Pulmonary artery endothelial cell (primary cell): Measurements from ENCODE around the gene MLN. TPM values are rescaled to one million over a fixed set of nuclear protein-coding genes. Genes with fewer than 3 reads are reported as not detected.

Experiments
- DNase-seq: peaks from one replicate; pipeline ENCODE4 v3.0.0-alpha.2; 2011; ENCODE audit warnings: low read depth, low spot score
- total RNA-seq: library from RNA; depleted of rRNA; stranded (reverse); fragments of >200 nt; gene quantifications from 2 replicates; pipeline ENCODE4 v1.2.3, GENCODE V29; 2014

Gene MLN
- total RNA-seq, 1 donor from 2014 or later = not detected

GRCh38 chr6:33772082-33772830 is 31.5 kb downstream of the MLN start:
- DNase-seq = no peak

DNA sequence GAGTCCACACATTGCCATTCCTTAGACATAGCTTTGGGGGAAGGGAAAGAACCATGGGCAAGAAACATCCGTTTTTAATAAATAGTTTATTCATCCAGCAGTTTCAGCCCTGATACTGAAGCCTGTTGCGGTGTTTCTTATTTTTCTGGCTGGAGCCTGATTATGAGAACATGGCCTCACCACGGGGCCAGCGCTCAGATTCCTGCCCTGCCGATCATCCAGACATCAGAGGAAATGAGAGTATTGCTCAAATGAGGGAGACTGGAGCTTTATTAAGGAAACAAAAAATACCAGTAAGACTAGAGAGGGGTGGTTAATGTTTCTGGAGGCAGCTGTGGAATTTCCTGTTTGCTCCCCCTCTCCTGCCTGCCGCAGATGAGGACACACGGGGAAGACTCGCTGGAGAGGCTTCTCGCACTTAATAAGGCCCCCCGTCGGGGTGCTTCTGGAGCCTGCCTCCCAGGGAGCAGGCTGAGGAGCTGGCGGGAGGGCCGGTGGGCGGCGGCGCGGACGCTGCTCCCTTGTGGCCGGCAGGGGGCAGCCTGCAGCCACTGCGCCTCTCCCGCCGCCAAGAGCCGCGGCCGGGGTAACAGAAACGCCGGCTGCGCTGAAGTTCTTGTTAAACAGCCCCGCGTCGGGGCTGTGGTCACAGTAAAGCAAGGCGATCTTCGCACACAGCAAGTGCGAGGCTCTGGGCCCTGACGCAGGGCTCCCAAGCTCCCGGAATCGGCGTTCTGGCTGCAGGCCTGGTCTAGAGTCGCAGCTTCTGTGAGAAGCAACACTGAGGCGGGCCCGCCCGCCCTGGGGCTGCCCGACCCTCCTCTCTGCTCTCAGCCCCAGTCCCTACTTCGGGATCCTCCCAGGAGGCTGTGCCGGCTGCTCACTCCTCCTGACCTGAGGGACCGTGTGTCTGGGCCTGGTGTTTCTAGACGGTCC is 32.4 kb downstream of the MLN start:
- DNase-seq = peak; percentile 79

DNA sequence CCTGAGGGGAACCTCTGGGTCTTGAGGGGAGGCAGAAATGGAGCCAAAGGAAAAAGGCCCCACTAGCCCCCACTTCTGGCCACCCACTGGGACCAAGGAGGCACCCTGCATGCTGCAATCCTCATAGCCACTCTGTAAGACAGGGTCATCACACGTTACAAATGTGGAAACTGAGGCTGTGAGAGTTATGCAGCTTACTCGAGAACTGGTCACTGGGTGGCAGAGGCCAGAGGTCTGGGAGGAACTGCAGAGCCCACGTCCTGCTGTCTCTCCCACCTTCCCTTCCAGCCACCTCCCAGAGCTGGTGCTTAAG is 33.0 kb downstream of the MLN start:
- DNase-seq = no peak

GRCh38 chr6:33770124-33770832 is 33.5 kb downstream of the MLN start:
- DNase-seq = no peak

GRCh38 chr6:33769248-33769821 is 34.5 kb downstream of the MLN start:
- DNase-seq = no peak

DNA sequence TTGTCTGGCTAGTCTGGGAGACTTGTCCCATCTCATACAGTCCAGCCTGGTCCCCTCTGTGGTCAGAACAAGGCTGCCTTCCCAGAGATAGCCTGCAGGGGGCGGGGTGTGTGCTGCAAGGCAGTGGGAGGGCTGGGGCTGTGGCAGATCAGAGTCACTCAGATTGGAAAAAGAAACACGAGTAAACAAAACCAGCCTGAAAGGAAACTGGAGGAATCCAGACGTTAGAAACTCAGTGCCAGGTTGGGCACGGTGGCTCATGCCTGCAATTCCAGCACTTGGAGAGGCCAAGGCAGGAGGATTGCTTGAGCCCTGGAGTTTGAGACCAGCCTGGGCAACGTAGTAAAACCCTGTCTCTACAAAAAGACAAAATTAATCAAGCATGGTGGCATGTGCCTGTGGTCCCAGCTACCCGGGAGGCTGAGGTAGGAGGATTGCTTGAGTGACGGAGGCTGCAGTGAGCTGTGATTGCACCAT is 35.1 kb downstream of the MLN start:
- no peak for DNase-seq

DNA sequence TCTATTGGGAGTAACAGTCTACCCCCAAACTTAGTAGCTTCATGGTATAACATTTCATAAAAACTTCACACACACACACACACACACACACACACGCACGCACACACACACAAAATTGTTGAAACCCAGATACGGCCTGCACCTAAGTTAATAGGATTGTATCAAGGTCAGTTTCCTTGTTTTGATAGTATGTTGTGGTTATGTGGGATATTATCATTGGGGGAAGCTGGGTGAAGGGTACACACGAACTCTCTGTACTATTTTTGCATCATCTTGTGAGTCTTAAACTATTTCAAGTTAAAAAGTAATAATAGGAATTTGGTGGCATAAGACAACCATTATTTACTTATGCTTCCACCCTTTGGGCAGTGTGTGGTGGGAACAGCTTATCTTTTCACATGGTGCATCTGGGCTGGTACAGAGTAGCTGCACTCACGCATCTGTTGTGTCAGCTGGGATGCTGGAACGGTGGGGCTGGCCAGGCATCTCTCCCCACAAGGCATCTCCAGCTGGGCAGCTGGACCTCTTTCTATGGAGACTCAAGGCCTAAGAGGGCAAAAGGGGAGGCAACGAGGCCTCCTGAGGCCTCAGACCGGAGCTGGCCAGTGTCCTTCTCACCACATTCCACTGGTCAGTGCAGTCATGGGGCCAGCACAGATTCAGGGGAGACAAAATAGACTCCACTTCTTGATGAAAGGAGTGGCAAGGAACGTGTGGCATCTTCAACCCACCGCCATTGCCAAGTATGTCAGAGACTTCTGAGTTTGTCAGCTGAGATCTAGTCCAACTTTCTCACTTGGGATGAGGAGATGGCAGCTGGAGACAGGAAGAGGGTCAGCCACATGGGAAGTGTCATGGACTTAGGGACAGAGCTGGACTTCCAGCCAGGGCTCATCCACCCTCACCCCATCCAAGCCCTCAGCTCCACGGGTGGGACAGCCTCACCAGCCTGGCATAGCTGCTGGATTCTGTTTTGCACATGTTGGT is 36.6 kb downstream of the MLN start:
- DNase-seq = no peak

DNA sequence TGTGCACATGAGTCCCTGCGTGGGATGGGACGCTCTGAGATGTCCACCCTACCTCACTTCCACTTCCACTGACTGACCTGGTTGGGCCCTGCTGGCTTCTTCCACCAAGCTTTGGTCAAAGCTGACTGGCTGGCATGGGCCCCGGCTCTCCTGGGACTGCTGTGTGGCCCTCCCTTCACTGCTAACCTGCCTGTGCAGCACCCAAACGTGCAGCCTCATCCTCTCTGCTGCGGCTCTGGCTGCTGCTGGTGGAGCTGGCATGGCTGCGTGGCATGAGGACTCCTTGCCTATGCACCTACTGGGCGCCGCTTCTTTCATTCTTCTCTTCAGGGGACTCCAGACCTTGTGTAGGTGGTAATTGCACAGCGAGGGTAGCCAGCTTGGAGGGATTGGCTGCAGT is 38.4 kb downstream of the MLN start:
- DNase-seq = no peak

GRCh38 chr6:33764036-33764435 is 39.8 kb downstream of the MLN start:
- DNase-seq = no peak

GRCh38 chr6:33763483-33763882 is 40.3 kb downstream of the MLN start:
- DNase-seq = no peak

DNA sequence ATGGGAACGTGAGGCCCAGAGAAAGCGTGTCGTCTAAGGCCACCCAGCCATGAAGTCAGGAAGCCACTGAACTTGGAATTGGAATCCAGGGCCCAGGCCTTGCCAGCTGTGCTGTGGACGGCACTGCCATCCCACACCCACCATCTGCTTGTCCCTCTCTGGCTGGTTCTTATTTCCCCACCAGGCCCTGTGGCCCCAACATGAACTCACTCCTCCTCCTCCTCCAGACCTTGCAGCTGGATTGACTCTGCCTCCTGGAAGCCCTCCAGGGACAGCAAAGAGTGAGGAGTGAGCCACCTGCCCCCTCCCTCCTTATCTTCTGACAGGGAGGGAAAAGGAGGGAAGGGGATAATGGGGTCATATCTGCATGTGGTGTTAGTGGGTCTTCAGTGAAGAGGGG is 41.1 kb downstream of the MLN start:
- no peak for DNase-seq

GRCh38 chr6:33761922-33762629 is 41.7 kb downstream of the MLN start:
- DNase-seq = no peak

- DNase-seq = no peak
Measured at GRCh38 chr6:33761581-33761921, 42.3 kb downstream of the MLN start.

DNA sequence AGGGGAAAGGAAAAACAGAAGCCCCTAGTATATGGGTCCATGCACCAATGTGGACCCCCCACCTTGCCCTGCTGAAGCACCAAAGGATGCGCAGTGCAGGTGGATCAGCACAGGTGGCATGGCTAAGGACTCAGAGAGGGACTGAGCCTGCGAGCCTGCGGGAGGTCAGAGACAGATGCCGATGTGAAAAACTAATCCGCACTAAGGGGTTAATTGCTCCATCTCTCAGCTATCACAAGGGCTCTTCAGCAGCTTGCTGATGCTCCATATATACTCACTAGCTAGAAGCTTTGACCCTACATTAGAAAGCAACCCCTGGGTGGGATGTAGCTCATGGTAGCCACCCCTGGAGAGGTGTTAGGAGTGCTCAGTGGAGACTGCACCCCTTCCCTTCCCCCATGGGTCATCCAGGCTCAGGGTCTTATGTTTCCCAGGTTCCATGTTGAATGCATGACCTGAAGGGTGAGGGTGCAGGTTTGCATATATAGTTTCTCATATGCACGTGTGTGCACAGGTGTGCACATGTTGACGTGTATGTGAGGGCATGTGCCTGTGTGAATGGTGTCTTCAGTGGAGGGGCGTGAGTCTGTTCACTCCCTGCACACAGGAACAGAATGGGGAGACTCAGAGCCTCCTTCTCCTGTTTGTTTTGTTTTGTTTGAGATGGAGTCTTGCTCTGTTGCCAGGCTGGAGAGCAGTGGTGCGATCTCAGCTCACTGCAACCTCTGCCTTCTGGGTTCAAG is 43.7 kb downstream of the MLN start:
- no peak for DNase-seq

- no peak for DNase-seq
Measured at GRCh38 chr6:33758815-33759216, 45.0 kb downstream of the MLN start.

GRCh38 chr6:33757906-33758305 is 45.9 kb downstream of the MLN start:
- no peak for DNase-seq

- no peak for DNase-seq
Measured at GRCh38 chr6:33757113-33757512, 46.7 kb downstream of the MLN start.

DNA sequence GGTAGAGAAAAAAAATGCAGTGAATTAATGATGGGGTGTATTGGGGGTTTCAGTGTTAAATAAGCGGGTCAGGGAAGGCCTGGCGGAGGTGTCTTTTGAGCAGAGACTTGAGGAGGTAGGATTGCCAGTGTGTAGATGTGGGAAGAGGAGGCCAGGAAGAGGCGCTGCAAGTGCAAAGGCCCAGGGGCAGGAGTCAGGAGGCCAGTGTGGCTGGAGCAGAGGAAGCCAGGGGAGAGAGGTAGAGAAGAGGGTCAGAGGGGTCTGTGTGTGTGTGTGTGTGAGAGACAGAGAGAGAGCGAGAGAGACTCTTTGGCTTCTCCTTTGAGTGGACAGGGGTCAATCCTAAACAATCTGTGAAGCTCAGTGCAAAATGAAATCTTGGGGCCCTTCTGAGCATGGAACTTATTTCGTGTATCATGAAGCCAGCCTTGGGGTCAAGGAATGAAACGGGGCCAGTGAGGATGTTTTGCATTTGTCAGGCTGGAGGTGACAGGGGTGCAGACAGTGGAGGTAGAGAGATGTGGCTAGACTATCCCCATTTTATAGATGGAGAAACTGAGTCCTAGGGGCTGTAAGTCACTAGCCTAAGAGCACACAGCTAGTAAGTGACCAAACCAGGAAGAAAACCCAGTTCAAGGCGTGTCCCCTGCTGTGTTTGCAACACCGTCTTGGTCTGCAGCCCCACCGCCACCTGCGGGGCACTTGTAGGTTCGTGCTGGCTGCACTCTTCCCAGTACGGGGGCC is 47.4 kb downstream of the MLN start:
- DNase-seq = no peak
